ENCODE data around the gene KCNK13. TPM values are rescaled to one million over a fixed set of nuclear protein-coding genes. Genes with fewer than 3 reads are reported as not detected.

KCNK13 gene
- total and polyA plus RNA-seq, 9 of the 15 experiments (the other 6 are each of a cell fraction or from before 2014, with no cell fraction given) = 0.03 to 0.05 TPM; not detected in 7

- no peak for TF ChIP-seq ZBTB33 (CRISPR knock-in tag; IDR thresholded peaks at IDR 0.05)
These were observed 99.3 kb downstream of the KCNK13 start (continued) for GRCh38 chr14:90161129-90161528.

- ChIA-PET CTCF (ENCODE audit: low intra/inter-chr PET ratio) (no interaction called here), POLR2A (interaction anchor here (0.6 kb wide), 1 partner anchor 25 kb away, joined by 3 read pairs; no protein-coding TSS in a partner anchor)
- Histone ChIP-seq H3K27ac (ENCODE audit: extremely low read depth, low read depth, low read length) (no peak overlapping the region), H3K4me2 (ENCODE audit: insufficient read depth, low read length) (no peak overlapping the region), H3K9me1 (ENCODE audit: control insufficient read depth, insufficient read depth, low read length) (no peaks in the 10 kb centered on the region), H4K20me1 (replicated peaks; ENCODE audit: control insufficient read depth, insufficient read depth, low read length) (no peaks in the 10 kb centered on the region), H3K4me3 (no peak overlapping the region), H3K36me3 (ENCODE audit: control insufficient read depth, insufficient read depth, low read length) (no peaks in the 10 kb centered on the region), H3K9me3 (replicated peaks; ENCODE audit: control insufficient read depth, insufficient read depth, low read depth, low read length) (no peaks in the 10 kb centered on the region), H3K27me3 (ENCODE audit: control insufficient read depth in 2 of 2, insufficient read depth in 2 of 2, low read length in 2 of 2) (no peaks in the 10 kb centered on the region), H3K4me1 (replicated peaks in 1 of 2; ENCODE audit: control insufficient read depth in 2 of 2, insufficient read depth in 2 of 2, low read length in 2 of 2) (no peaks in the 10 kb centered on the region), H3K9ac (ENCODE audit: insufficient read depth in 1 of 2, low read depth in 2 of 2, low read length in 2 of 2) (no peak overlapping the region), H2AFZ (ENCODE audit: low read depth, low read length) (no peak overlapping the region), H3K79me2 (ENCODE audit: control insufficient read depth, insufficient read depth, low read length) (no peaks in the 10 kb centered on the region)
- intact Hi-C loops (cut with micrococcal nuclease) (no loop called here), in situ Hi-C loops (cut with MboI) (no loop called here)
- BruUV-seq (replicated peaks) = no TSS peak
- no peak for ATAC-seq
- WGBS (ENCODE audit: insufficient coverage, low coverage, missing lambda C conversion rate) = 6% methylated on average over 4 of the region's 4 CpGs
- no peak for DNase-seq (ENCODE audit: extremely low read depth in 1 of 4, low spot score in 3 of 4)
- no peak for FAIRE-seq
- TF ChIP-seq TOE1 (IDR thresholded peaks at IDR 0.05; ENCODE audit: borderline replicate concordance) = no peak
- TF ChIP-seq TOE1 (CRISPR knock-in tag; IDR thresholded peaks at IDR 0.05; ENCODE audit: borderline replicate concordance, low read depth) = no peak
- no peak for TF ChIP-seq SUPT5H (IDR thresholded peaks at IDR 0.05)
- TF ChIP-seq ELF1 (tag; IDR thresholded peaks at IDR 0.05) = no peak
- TF ChIP-seq CCNT2 (IDR thresholded peaks at IDR 0.05; ENCODE audit: borderline replicate concordance, extremely low read depth, insufficient read length, low read depth, low read length) = no peak
- no peak for TF ChIP-seq KLF13 (tag; IDR thresholded peaks at IDR 0.05; ENCODE audit: borderline replicate concordance, low read depth)
- TF ChIP-seq ID3 (CRISPR knock-in tag; IDR thresholded peaks at IDR 0.05) = no peak
- no peak for TF ChIP-seq ID3 (tag; IDR thresholded peaks at IDR 0.05)
- TF ChIP-seq HNRNPL (IDR thresholded peaks at IDR 0.05; ENCODE audit: low read depth, low read length) = no peak
- no peak for TF ChIP-seq ZNF212 (CRISPR knock-in tag; IDR thresholded peaks at IDR 0.05)
- TF ChIP-seq MTF1 (CRISPR knock-in tag; IDR thresholded peaks at IDR 0.05; ENCODE audit: borderline replicate concordance) = no peak
- TF ChIP-seq TBP (optimal IDR thresholded peaks at IDR 0.05; ENCODE audit: low read depth, low read length) = no peak
- TF ChIP-seq CCAR2 (IDR thresholded peaks at IDR 0.05; ENCODE audit: low read depth, low read length) = no peak
- no peak for TF ChIP-seq CHAMP1 (IDR thresholded peaks at IDR 0.05)
- no peak for TF ChIP-seq EHMT2 (IDR thresholded peaks at IDR 0.05)
- TF ChIP-seq HDGF (IDR thresholded peaks at IDR 0.05) = no peak
These were observed 106.8 kb downstream of the KCNK13 start for GRCh38 chr14:90168425-90169105.
